SKM-1 treated with dmso at 0.1 percent for 144 hours (cell line): ENCODE data around the gene SSU72.
"Not testable (repeated sequence)": the region's sequence is repeated elsewhere in the genome, so short reads cannot be mapped to it uniquely, and the experiment has no call there.

Experiments
- DNase-seq: peaks from one replicate; lab custom pipeline; 2025; ENCODE audit not compliant: unreplicated experiment; lab: John Stamatoyannopoulos, UW

The SSU72 gene

GRCh38 chr1:1543706-1544099 is 31.0 kb downstream of the SSU72 start:
- no peak for DNase-seq

GRCh38 chr1:1542766-1543705 is 31.6 kb downstream of the SSU72 start:
- no peak for DNase-seq

- no peak for DNase-seq
Observed at GRCh38 chr1:1541956-1542765, 32.5 kb downstream of the SSU72 start.

GRCh38 chr1:1540818-1541628 is 33.6 kb downstream of the SSU72 start:
- no peak for DNase-seq

GRCh38 chr1:1540090-1540817 is 34.4 kb downstream of the SSU72 start, which contains the start of gene TMEM240:
TMEM240 (minus strand) TSS chr1:1540624; CDS start chr1:1540346, 278 bp downstream.
- DNase-seq: no peak

- DNase-seq: no peak
Observed at GRCh38 chr1:1539310-1540089, 35.2 kb downstream of the SSU72 start.

- DNase-seq: no peak
Observed at GRCh38 chr1:1538989-1539309, 35.7 kb downstream of the SSU72 start.

DNA sequence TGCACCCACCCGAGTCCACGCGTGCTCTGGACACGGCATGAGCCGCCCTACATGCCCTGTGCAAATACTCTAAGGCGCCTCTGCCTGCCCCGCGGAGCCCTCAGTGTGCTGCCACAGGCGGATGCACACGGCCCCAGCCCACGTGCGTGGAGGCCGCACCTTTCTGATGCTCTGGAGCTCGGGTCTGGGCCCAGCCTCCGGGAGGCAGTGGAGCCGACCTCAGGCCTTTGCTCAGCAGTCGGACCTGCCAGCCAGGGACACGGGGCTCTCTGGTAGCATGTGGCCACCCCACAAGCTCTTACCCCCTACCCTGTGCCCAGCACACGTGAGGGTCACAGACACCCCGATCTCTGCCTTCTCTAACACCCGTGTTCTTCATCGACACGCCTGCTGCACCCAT is 36.3 kb downstream of the SSU72 start:
- no peak for DNase-seq

GRCh38 chr1:1537626-1538250 is 36.9 kb downstream of the SSU72 start:
- DNase-seq: no peak

- no peak for DNase-seq
Observed at GRCh38 chr1:1536938-1537546, 37.6 kb downstream of the SSU72 start.

DNA sequence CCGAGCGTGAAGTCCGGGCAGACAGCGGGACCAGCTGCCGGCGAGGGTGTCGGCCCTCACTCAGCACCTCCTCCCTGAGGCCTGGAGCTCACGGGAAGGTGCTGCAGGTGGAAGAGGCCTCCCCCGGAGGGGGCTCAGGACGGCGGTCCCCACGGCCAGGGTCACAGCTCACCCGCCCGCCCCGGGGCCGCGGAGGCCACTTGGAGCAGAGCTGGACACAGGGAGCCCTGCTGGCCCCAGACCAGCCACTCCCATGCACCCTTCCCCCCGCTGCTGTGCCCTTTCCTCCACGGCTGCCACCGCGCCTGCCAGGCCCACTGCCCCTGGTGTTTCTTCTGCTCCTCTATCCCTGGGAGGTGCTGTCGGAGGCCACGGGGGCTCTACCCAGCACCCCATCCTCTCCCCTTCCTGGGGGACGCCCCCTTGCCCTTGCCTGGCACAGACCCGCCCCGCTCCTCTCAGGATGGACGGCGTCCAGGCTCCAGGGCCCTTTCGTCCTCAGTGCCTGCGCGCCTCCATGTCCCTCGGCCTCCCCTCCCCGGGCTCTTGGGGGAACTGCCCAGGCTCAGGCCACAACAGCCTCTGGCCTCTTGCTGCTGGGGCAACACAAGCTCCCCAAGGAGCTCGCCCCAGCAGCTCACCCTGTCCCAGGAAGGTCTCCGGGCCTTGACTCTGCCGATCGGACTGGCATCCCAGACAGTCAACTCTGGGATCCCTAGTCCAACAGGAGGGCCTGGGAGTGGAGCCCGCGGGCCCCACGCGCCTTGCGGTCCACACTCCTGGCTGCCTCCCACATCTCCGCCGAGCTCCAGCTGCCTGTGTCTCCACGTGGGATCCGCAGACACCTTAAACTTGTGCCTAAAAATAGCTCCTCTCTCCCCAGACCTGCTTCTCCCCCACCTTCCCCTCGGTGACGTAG is 38.4 kb downstream of the SSU72 start:
- no peak for DNase-seq

- DNase-seq: no peak
Observed at GRCh38 chr1:1535201-1536018, 39.3 kb downstream of the SSU72 start.

GRCh38 chr1:1534401-1535154 is 40.1 kb downstream of the SSU72 start:
- no peak for DNase-seq

DNA sequence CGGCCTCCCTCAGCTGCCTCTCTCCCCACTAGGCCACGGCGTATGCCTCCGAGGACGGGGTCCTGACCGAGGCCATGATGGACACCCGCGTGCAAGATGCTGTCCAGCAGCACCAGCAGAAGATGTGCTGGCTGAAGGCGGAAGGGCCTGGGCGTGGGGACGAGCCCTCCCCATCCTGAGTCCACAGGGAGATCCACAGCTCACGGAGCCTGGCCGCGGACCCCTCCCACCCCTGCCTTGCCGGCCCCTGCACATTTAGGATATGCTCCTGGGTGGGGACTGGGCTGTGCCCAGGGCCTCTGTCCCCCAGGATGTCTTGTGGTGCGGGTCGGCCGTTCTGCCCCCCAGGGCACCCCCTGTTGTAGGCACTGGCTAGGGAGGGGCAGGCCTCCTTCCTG is 40.8 kb downstream of the SSU72 start:
- not testable (repeated sequence) for DNase-seq

DNA sequence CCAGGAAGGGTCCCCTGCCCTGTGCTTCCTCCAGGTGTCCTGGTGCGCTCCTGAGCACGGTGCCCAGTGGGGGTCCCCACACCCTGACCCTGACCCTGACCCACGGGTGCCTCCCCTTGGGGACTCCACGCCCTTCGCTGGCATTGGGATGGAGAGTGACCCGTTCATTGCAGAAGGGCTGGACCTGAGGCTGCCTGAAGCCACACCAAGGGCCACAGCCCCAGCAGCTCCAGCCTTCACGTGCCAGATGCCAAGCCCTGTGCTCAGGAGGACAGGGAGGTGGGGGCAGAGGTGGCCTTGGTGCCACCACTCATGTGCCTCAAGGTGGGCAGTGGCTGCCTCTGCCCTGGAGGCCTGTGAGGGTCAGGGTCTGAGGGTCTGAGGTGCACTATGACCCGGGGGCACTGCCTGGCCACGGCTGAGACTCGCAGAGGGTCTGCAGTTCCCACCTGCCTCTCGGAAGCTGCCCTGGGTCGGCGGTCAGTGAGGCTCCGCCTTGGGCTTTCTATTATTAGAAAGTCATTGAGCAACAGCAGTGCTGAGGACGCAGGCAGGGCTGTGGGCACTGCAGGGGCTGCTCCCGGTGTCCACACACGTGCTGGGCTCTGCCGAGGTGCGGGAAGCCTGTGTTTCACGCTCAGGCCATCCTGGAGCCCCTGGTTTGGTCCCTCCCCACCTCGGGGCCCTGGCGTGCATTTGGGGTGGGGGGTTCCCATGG is 41.3 kb downstream of the SSU72 start:
- not testable (repeated sequence) for DNase-seq

DNA sequence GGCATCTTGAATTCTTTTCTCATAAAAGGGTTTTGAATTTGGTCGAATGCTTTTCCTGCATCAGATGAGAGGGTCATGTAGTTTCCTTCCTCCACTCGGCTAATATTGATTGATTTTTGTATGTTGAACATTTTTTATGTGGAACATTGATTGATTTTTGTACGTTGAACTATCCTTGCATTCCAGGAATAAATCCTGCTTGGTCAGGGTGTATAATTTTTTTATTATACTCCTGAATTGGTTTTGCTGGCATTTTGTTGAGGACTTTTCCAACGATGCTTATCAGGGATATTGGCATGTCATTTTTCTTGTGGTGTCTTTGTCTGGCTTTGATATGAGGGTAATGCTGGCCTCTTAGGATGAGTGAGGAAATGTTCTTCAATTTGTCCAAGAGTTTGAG is 42.7 kb downstream of the SSU72 start:
- DNase-seq: no peak
